Spleen (tissue), 11 donors: ENCODE results near the gene TEX14. TPM values are rescaled to one million over a fixed set of nuclear protein-coding genes. Genes with fewer than 3 reads are reported as not detected.

Experiments
- DNase-seq: peaks from one replicate; pipeline ENCODE4 v3.0.0-alpha.2; 2020
- H3K27ac ChIP-seq, 8 donors: fragments of 200-600 bp; sonication (generic) in 7 of 8; 1 replicate in 4 of 8; 2 replicates in 4 of 8; pipeline versions ENCODE4 v1.5.0 to v1.8.0; 2016 to 2021; ENCODE audit warnings: inconsistent platforms in 4 of 8, mild to moderate bottlenecking in 4 of 8, moderate library complexity in 1 of 8
- H3K27me3 ChIP-seq, 7 donors: fragments of 200-600 bp; sonication (generic) in 6 of 7; replicated peaks in 1 of 7; 1 replicate in 4 of 7; 2 replicates in 3 of 7; pipeline versions ENCODE4 v1.5.0 to v1.8.0; 2016 to 2021; ENCODE audit warnings: inconsistent platforms in 3 of 7, mild to moderate bottlenecking in 1 of 7
- H3K36me3 ChIP-seq, 6 donors: fragments of 200-600 bp; sonication (generic) in 5 of 6; 1 replicate in 4 of 6; 2 replicates in 2 of 6; pipeline versions ENCODE4 v1.5.0 to v1.8.0; 2016 to 2021; ENCODE audit warnings: inconsistent platforms in 2 of 6
- H3K4me1 ChIP-seq, 6 donors: fragments of 200-600 bp; sonication (generic) in 5 of 6; 1 replicate in 3 of 6; 2 replicates in 3 of 6; pipeline versions ENCODE4 v1.5.0 to v1.8.0; 2016 to 2021; ENCODE audit warnings: inconsistent platforms in 3 of 6
- H3K4me3 ChIP-seq, 8 donors: fragments of 200-600 bp; sonication (generic) in 7 of 8; 1 replicate in 4 of 8; 2 replicates in 4 of 8; pipeline versions ENCODE4 v1.5.0 to v1.8.0; 2016 to 2021; ENCODE audit warnings: inconsistent platforms in 4 of 8, mild to moderate bottlenecking in 4 of 8, moderate library complexity in 2 of 8
- H3K9me3 ChIP-seq, 8 donors: fragments of 200-600 bp; sonication (generic) in 7 of 8; 1 replicate in 4 of 8; 2 replicates in 4 of 8; pipeline versions ENCODE4 v1.5.0 to v1.8.0; 2016 to 2021; ENCODE audit warnings: inconsistent platforms in 4 of 8
- POLR2A ChIP-seq, 3 donors: fragments of 450-650 bp; IDR thresholded peaks; one replicate each; pipeline ENCODE4 v1.5.1; 2017; ENCODE audit warnings: antibody characterized with exemption in 3 of 3, mild to moderate bottlenecking in 1 of 3
- POLR2AphosphoS5 ChIP-seq, 3 donors: sonication (generic); formaldehyde crosslinking; IDR thresholded peaks; one replicate each; pipeline ENCODE4 v1.5.1; 2017; ENCODE audit warnings: antibody characterized with exemption in 3 of 3
- whole genome bisulfite sequencing, 5 donors: extraction: QIAGEN DNeasy Blood & Tissue Kit in 3 of 5; methylation state at CpG; one replicate each; pipeline versions ENCODE4 v1.1.5 to v1.1.7; 2013 to 2018; 5-methylcytosine and 5-hydroxymethylcytosine counted together
- intact Hi-C: fragments of 100-400 bp; cut with DNase I; formaldehyde crosslinking; loops from one replicate; pipeline ENCODE4 v1.15.0; 2023; ENCODE audit warnings: low total_unique reads
- polyA plus RNA-seq, 3 donors: library from polyadenylated mRNA; stranded (reverse); fragments of 200-250 nt; gene quantifications; one replicate each; pipeline ENCODE4 v1.2.1, GENCODE V29; 2013
- total RNA-seq, 7 donors: library from RNA; depleted of rRNA in 3 of 7; stranded (reverse); fragments of >200 nt in 3 of 7; fragmentation: NEBNext Ultra II Directional in 4 of 7; extraction: Animal tissue kit (Norgen Biotek cat#: 25700) in 4 of 7; gene quantifications; one replicate each; pipeline versions ENCODE4 v1.1.0 to v1.2.1, GENCODE V29; 2016 to 2021
- TF ChIP-seq, protein P1 (sequence below), 11 experiments: fragments of 200-600 bp in 7 of 11; fragments of 450-650 bp in 4 of 11; sonication (generic) in 4 of 11; IDR thresholded peaks in 8 of 11; conservative IDR thresholded peaks in 3 of 11; 1 replicate in 7 of 11; 2 replicates in 4 of 11; pipeline versions ENCODE4 v1.4.0 to v1.8.0; 2016 to 2021; ENCODE audit warnings: antibody characterized with exemption in 11 of 11, inconsistent platforms in 4 of 11, mild to moderate bottlenecking in 1 of 11
- donor health status: healthy with polysubstance abuse.
- donor health status: DM: no; HTN: no; CAD: no; lungs with moderate emphysema.
- donor health status: DM: no; HTN: no; CAD: no.
- donor health status: Bipolar disorder and iron deficiency.
- donor health status: healthy.
- donor health status: DM: no; HTN: no; CAD: no.
- donor health status: DM: yes; HTN: yes; CAD: no.

Gene TEX14
- total and polyA plus RNA-seq, 10 donors, result 0.17 to 0.70 (median 0.39) TPM; not detected in 1

DNA sequence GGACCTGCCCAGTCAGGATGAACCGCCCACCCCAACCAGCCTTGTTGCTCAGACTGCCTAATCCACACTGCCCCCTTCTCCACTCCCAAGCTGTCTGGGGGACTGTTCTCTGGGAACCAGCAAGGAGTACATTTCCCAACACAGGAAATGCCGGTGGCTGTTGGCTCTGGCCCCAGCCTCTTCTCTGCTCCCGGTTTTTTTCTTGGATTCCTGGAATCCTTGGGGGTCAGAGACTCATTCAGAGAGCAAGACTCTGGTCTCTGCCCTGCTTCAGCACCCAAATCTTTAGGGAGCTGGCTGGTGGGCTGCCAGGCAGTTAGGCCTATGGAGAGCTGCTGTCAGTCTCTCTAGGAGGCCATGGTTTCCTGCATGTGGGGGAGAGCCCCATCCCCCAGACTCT is 166.6 kb downstream of the TEX14 start:
- intact Hi-C loops, result no loop called here
- peak overlapping the region in 4 of 8 donors; percentile 31 to 57 (median 36) for H3K4me3 ChIP-seq

DNA sequence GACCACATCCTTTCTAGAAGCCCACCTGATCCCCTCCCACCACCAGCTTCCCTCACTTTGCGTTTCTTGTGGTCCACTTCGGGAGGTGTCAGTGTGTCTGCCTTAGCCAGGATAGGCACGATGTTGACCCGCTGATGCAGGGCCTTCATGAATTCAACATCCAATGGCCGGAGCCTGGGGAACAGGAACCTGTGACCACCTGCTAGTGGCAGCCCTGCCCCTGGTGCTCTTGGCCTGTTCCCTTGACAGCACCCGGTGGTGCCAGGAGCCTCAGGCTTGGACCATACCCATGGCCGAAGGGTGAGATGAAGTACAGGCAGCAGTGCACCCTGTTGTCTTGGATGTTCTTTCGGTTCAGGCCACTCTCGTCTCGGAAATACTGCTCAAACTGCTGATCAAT is 170.2 kb downstream of the TEX14 start:
- H3K27me3 ChIP-seq, result no peaks in the 10 kb centered on the region
- WGBS, 5 donors, result 94 to 98% (median 96%) methylated on average over 5 to 10 of the region's 10 CpGs
- peak overlapping the region in 2 of 8 donors; percentile 1 to 5 for H3K27ac ChIP-seq
- TF ChIP-seq, protein P1, sequence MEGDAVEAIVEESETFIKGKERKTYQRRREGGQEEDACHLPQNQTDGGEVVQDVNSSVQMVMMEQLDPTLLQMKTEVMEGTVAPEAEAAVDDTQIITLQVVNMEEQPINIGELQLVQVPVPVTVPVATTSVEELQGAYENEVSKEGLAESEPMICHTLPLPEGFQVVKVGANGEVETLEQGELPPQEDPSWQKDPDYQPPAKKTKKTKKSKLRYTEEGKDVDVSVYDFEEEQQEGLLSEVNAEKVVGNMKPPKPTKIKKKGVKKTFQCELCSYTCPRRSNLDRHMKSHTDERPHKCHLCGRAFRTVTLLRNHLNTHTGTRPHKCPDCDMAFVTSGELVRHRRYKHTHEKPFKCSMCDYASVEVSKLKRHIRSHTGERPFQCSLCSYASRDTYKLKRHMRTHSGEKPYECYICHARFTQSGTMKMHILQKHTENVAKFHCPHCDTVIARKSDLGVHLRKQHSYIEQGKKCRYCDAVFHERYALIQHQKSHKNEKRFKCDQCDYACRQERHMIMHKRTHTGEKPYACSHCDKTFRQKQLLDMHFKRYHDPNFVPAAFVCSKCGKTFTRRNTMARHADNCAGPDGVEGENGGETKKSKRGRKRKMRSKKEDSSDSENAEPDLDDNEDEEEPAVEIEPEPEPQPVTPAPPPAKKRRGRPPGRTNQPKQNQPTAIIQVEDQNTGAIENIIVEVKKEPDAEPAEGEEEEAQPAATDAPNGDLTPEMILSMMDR (IDR thresholded peaks at IDR 0.05 in 8 of 11, conservative IDR thresholded peaks at IDR 0.05 in 3 of 11), result no peak
- TF ChIP-seq POLR2AphosphoS5 (IDR thresholded peaks at IDR 0.05), result no peak
- no peak for TF ChIP-seq POLR2A (IDR thresholded peaks at IDR 0.05)
- no peaks in the 10 kb centered on the region for H3K9me3 ChIP-seq
- no peak for DNase-seq
- intact Hi-C loops, result loop anchor here (5.0 kb wide), 1 partner anchor 476 kb away; no protein-coding TSS in a partner anchor
- no peak overlapping the region for H3K4me3 ChIP-seq
- peaks cover 9 to 51% (median 35%) of the 10 kb centered on the region in 6 donors for H3K4me1 ChIP-seq
- no peaks in the 10 kb centered on the region for H3K36me3 ChIP-seq

More for the DNA sequence above, 166.6 kb downstream of the TEX14 start:
- Histone ChIP-seq H3K9me3 (no peaks in the 10 kb centered on the region), H3K4me1 (peaks cover 2 to 61% (median 17%) of the 10 kb centered on the region in 6 donors), H3K27ac (peak overlapping the region in 7 of 8 donors; percentile 29 to 74 (median 66)), H3K36me3 (no peaks in the 10 kb centered on the region), H3K27me3 (no peaks in the 10 kb centered on the region)
- 34 to 67% (median 54%) methylated on average over 3 of the region's 3 CpGs for WGBS, 5 donors
- TF ChIP-seq, protein P1 (IDR thresholded peaks at IDR 0.05 in 8 of 11, conservative IDR thresholded peaks at IDR 0.05 in 3 of 11), result no peak
- TF ChIP-seq POLR2AphosphoS5 (IDR thresholded peaks at IDR 0.05), result peak in 2 of 3 donors; percentile 45 to 58
- TF ChIP-seq POLR2A (IDR thresholded peaks at IDR 0.05), result no peak
- DNase-seq, result no peak

DNA sequence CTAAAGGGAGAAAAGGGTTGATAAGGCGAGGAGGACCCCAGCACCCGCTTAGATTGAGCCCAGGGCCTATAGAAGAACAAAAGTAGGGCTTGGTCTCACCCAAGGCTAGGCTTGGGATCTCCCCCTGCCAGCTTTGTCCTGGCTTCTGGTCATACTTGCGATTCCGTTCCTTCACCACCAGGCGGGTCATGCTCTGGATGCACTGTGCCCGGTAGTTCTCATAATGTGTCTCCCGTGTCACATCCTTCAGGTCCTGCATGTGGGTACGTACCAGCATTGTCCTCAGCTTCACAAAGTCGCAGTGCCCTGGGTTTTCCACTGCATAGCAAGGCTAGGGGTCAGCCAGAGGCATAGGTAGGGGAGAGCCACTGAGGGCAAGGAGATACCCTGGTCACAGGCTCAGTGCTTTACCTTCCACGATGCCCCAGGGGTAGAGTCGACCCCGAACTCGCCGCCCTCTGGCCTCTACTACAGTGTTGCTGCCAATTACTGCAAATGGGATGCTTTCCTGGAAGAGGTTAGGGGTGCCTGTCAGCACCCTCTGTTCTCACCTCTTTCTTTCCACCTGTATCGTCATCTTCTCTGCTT is 170.9 kb downstream of the TEX14 start:
- 73 to 82% (median 77%) methylated on average over 15 of the region's 15 CpGs for WGBS, 5 donors
- no peaks in the 10 kb centered on the region for H3K27me3 ChIP-seq
- intact Hi-C loops, result loop anchor here (5.0 kb wide), 1 partner anchor 476 kb away; no protein-coding TSS in a partner anchor
- no peak for DNase-seq
- no peak for TF ChIP-seq POLR2AphosphoS5 (IDR thresholded peaks at IDR 0.05)
- TF ChIP-seq, protein P1 (IDR thresholded peaks at IDR 0.05 in 8 of 11, conservative IDR thresholded peaks at IDR 0.05 in 3 of 11), result peak in 7 of 11 experiments; percentile 18 to 46 (median 38)
- H3K36me3 ChIP-seq, result peaks cover 0 to 4% (median 0%) of the 10 kb centered on the region in 6 donors
- peaks cover 15 to 56% (median 42%) of the 10 kb centered on the region in 6 donors for H3K4me1 ChIP-seq
- no peaks in the 10 kb centered on the region for H3K9me3 ChIP-seq
- H3K27ac ChIP-seq, result peak overlapping the region in 6 of 8 donors; percentile 4 to 98 (median 93)
- no peak overlapping the region for H3K4me3 ChIP-seq

DNA sequence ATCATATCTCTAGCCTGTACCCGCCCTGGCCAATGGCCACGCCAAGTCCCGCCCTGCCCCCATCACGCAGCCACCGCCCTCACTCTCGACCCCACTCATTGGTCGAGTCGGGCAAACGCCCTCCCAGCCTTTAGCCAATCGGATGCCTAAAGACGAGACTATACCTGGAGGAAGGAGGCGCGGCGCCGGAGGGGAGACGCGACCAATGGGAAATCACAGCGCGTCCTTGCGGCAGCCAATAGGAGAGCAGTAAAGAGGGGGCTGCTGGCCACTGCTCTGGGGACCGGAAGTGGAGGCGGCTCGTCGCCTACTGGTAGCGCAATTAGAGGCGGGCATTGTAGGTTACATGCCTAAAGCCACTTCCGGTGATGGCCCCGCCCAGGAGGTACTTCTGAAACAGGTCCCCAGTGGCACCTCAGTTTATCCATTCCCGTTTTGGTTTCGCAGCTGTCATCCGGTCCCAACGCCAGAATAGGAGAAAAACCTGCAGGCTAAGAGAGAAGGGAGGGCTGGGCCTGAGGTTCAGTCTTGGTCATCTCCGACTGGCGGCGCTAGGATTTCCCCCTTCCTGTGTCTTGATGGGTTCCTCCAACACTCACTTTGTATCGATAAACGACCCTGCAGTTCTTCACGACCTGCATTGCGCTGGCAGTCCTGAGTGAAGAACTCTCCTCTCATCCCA is 173.8 kb downstream of the TEX14 start:
- no peaks in the 10 kb centered on the region for H3K9me3 ChIP-seq
- no peaks in the 10 kb centered on the region for H3K27me3 ChIP-seq
- peaks cover 0 to 12% (median 0%) of the 10 kb centered on the region in 6 donors for H3K36me3 ChIP-seq
- DNase-seq, result peak; percentile 99
- H3K4me1 ChIP-seq, result peaks cover 25 to 70% (median 62%) of the 10 kb centered on the region in 6 donors
- TF ChIP-seq, protein P1 (IDR thresholded peaks at IDR 0.05 in 8 of 11, conservative IDR thresholded peaks at IDR 0.05 in 3 of 11), result peak in 1 of 11 experiments; percentile 23
- TF ChIP-seq POLR2A (IDR thresholded peaks at IDR 0.05) (peak in 1 of 3 donors; percentile 38), POLR2AphosphoS5 (IDR thresholded peaks at IDR 0.05) (peak; percentile 79 to 88 (median 80))
- intact Hi-C loops, result loop anchor here (5.0 kb wide), 1 partner anchor 114 kb away; no protein-coding TSS in a partner anchor
- H3K27ac ChIP-seq, result peak overlapping the region; percentile 81 to 98 (median 94)
- WGBS, 5 donors, result 0 to 1% (median 0%) methylated on average over 35 to 39 of the region's 39 CpGs
- peak overlapping the region; percentile 59 to 99 (median 80) for H3K4me3 ChIP-seq
